ENCODE results near the gene P2RY12.

Gene P2RY12

GRCh38 chr3:151305060-151305774 is 79.3 kb downstream of the P2RY12 start:
- no peak for DNase-seq

- no peak for DNase-seq
Measured at GRCh38 chr3:151303751-151304150, 80.8 kb downstream of the P2RY12 start.

GRCh38 chr3:151301787-151302186 is 82.8 kb downstream of the P2RY12 start:
- no peak for DNase-seq

GRCh38 chr3:151300539-151300938 is 84.0 kb downstream of the P2RY12 start:
- no peak for DNase-seq

GRCh38 chr3:151299006-151299405 is 85.5 kb downstream of the P2RY12 start:
- no peak for DNase-seq

- no peak for DNase-seq
Measured at GRCh38 chr3:151297429-151297828, 87.1 kb downstream of the P2RY12 start.

- DNase-seq = no peak
Measured at GRCh38 chr3:151296226-151296625, 88.3 kb downstream of the P2RY12 start.

- no peak for DNase-seq
Measured at GRCh38 chr3:151293127-151293526, 91.4 kb downstream of the P2RY12 start.

GRCh38 chr3:151290673-151291072 is 93.9 kb downstream of the P2RY12 start:
- DNase-seq = no peak

- DNase-seq = no peak
Measured at GRCh38 chr3:151289445-151289844, 95.1 kb downstream of the P2RY12 start.

All from hippocampal formation (tissue), 2 donors.